ENCODE data around the gene EPM2A. TPM values are rescaled to one million over a fixed set of nuclear protein-coding genes. Genes with fewer than 3 reads are reported as not detected.
A peak's percentile ranks its signal among the peaks of the same experiment; 100 is the strongest.

EPM2A gene
- total RNA-seq = 4.8 and 5.5 TPM in 2 replicates
- polyA plus RNA-seq = 2.6 and 3.1 TPM in 2 replicates
- 3.4 and 4.0 TPM in 2 replicates for polyA plus RNA-seq (2011; cell fraction: cytosol; rRNA removed)
- 8.0 and 9.0 TPM in 2 replicates for polyA plus RNA-seq (2011; cell fraction: nucleus; rRNA removed)
- polyA plus RNA-seq (2012) = 2.9 and 3.4 TPM in 2 replicates
- polyA minus RNA-seq = 6.7 and 12.6 TPM in 2 replicates
- 4.6 TPM for polyA minus RNA-seq (2011; cell fraction: cytosol; rRNA and poly(A)+ RNA removed)
- 13.5 and 17.8 TPM in 2 replicates for polyA minus RNA-seq (2011; cell fraction: nucleus; rRNA and poly(A)+ RNA removed)
- percentile 53 among the genes with signal in this experiment for Bru-seq, nascent RNA
- percentile 43 among the genes with signal in this experiment for BruChase-seq, experiment 1, labeled RNA remaining after a 6-hour chase
- percentile 50 among the genes with signal in this experiment for BruChase-seq, experiment 2, labeled RNA remaining after a 2-hour chase
- long read RNA-seq, full-length matches to known transcripts = 2 of 5 reads
- long read RNA-seq, partial matches to known transcripts = 0 of 5 reads
- long read RNA-seq, other reads (novel, unspliced or antisense) = 3 of 5 reads

GRCh38 chr6:145735356-145736165 lies at the start of gene EPM2A:
EPM2A (minus strand) TSS chr6:145735520; CDS start chr6:145735498, 22 bp downstream.
- BruUV-seq (replicated peaks) = TSS peak; percentile 79
- no peaks in the 10 kb centered on the region for H3K27me3 ChIP-seq (ENCODE audit: control insufficient read depth in 2 of 2, insufficient read depth in 2 of 2, low read length in 2 of 2)
- intact Hi-C loops (cut with micrococcal nuclease) (loop anchor here (1.0 to 10.0 kb wide), 5 partner anchors 67 to 809 kb away; partner anchors contain the start of genes FBXO30, RAB32 and SHPRH), dilution Hi-C loops (cut with MboI; ENCODE audit: extremely low pct_ligation_motif_present, low sequenced_read_pairs) (no loop called here)
- ChIA-PET POLR2A (interaction anchor here (0.6 to 2.2 kb wide), 3 partner anchors 73 to 1468 kb away, joined by 3 to 11 read pairs (median 5); partner anchors contain the start of gene FBXO30), CTCF (interaction anchor here (0.9 to 2.5 kb wide), 11 partner anchors 10 to 194 kb away, joined by 3 to 9 read pairs (median 4); partner anchors contain the start of gene FBXO30)
- peak within 1 kb of the TSS; percentile 51 to 60 (median 56) for H3K4me3 ChIP-seq (replicated peaks in 1 of 3; ENCODE audit: insufficient read depth in 1 of 3, low read depth in 1 of 3, low read length in 3 of 3)
- H2AFZ ChIP-seq (ENCODE audit: low read depth, low read length) = peak within 1 kb of the TSS; percentile 75
- H3K27ac ChIP-seq (ENCODE audit: insufficient read depth, low read depth, low read length) = peak within 1 kb of the TSS; percentile 87
- H3K36me3 ChIP-seq (ENCODE audit: control insufficient read depth in 2 of 2, extremely low read depth in 1 of 2, insufficient read depth in 2 of 2, low read length in 2 of 2) = no peaks in the 10 kb centered on the region
- DNase-seq (ENCODE audit: low read depth, low spot score) = peak; percentile 72
- H3K4me2 ChIP-seq (ENCODE audit: insufficient read depth, low read length) = peak within 1 kb of the TSS; percentile 57
- H3K9ac ChIP-seq (replicated peaks; ENCODE audit: extremely low read depth, insufficient read depth, low read length) = peak within 1 kb of the TSS; percentile 97
- H3K9me3 ChIP-seq (replicated peaks; ENCODE audit: control insufficient read depth, insufficient read depth, low read length) = no peaks in the 10 kb centered on the region
- H3K4me1 ChIP-seq (ENCODE audit: control insufficient read depth, extremely low read depth, insufficient read depth, low read length) = peaks cover 18% of the 10 kb centered on the region
- TF ChIP-seq FOS (IDR thresholded peaks at IDR 0.05; ENCODE audit: borderline replicate concordance, insufficient read depth, low read length) = no peak
- peak; percentile 96 for TF ChIP-seq POLR2AphosphoS5 (IDR thresholded peaks at IDR 0.05; ENCODE audit: insufficient read depth, low read depth, low read length)
- no peak for TF ChIP-seq POLR2A (IDR thresholded peaks at IDR 0.05; ENCODE audit: low read depth, low read length)
- TF ChIP-seq MAX (IDR thresholded peaks at IDR 0.05; ENCODE audit: insufficient read depth, insufficient read length) = peak; percentile 91
- TF ChIP-seq MYC (IDR thresholded peaks at IDR 0.05; ENCODE audit: low read depth, low read length) = peak; percentile 6
- no peak for TF ChIP-seq EZH2 (IDR thresholded peaks at IDR 0.05; ENCODE audit: borderline replicate concordance, low read depth, low read length, severe bottlenecking)
- no peak for TF ChIP-seq GATA2 (IDR thresholded peaks at IDR 0.05; ENCODE audit: insufficient read depth, insufficient read length, low read depth, low read length)
- FAIRE-seq = peak; percentile 76
- H4K20me1 ChIP-seq (replicated peaks; ENCODE audit: control insufficient read depth, extremely low read depth, insufficient read depth, low read length) = no peaks in the 10 kb centered on the region
- no peaks in the 10 kb centered on the region for H3K79me2 ChIP-seq (ENCODE audit: control insufficient read depth, insufficient read depth, low read length)
- H3K9me1 ChIP-seq (replicated peaks; ENCODE audit: control insufficient read depth, extremely low read depth, insufficient read depth, low read length) = no peaks in the 10 kb centered on the region
